ENCODE measurements around the gene ITGA5.

Gene ITGA5

DNA sequence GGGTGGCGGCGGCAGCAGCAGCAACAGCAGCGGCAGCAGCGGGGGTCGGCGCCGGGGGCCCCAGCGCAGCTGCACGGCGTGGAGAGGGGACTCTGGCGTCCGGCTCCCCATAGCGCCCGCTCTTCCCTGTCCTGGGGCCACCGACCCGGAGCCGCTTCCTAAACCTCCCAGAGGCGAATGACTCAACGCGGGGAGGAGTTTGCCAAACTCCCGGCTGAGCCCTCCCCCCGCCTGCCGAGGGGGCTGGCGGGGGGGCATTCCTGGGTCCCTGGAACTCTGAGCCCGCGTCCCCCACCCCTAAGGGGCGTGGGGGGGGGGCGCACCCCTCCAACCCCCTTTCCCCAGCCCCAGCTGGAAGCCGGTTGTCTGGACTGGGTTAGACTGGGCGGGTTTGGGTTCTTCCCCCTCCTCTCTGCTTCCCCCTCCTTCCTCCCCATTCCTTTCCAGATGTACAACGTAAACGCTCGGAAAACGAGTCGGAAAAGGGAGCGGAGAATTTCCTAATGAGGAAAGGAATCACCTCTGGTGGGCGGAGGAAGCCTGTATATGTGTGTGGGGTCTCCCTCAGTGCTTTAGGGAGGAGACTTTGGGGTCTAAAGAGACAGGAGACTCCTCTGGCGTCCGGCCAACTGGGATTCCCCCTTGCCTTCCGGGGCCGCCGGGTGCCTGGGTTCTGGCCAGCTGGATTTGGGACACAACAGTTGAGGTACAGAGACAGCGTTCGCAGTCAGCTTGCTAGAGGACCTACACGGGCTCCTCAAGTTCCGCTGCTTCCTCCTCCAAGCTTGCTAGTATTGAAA lies at the start of gene ITGA5:
ITGA5 (minus strand) TSS at position 179 of the 800 bp plus-strand sequence; CDS start at position 111, 68 bp downstream.
- Histone ChIP-seq H2AFZ (ENCODE audit: low read depth, low read length) (peak within 1 kb of the TSS; percentile 74), H4K20me1 (ENCODE audit: insufficient read depth, low read length) (no peaks in the 10 kb centered on the region), H3K27ac (ENCODE audit: low read length) (peak within 1 kb of the TSS; percentile 73), H3K9me3 (ENCODE audit: insufficient read depth, low read length, severe bottlenecking) (no peaks in the 10 kb centered on the region), H3K9ac (ENCODE audit: low read depth, low read length) (peak within 1 kb of the TSS; percentile 84), H3K79me2 (ENCODE audit: insufficient read depth, low read length) (peaks cover 44% of the 10 kb centered on the region), H3K27me3 (ENCODE audit: insufficient read depth, low read length, poor library complexity) (peaks cover 21% of the 10 kb centered on the region), H3K36me3 (ENCODE audit: insufficient read depth, low read length) (no peaks in the 10 kb centered on the region), H3K4me1 (ENCODE audit: insufficient read depth, low read length) (peaks cover 51% of the 10 kb centered on the region), H3K4me3 (ENCODE audit: low read depth in 1 of 2, low read length in 2 of 2) (peak within 1 kb of the TSS; percentile 74 to 89), H3K4me2 (ENCODE audit: insufficient read depth, low read length) (peak within 1 kb of the TSS; percentile 85)
- TF ChIP-seq, protein P1, sequence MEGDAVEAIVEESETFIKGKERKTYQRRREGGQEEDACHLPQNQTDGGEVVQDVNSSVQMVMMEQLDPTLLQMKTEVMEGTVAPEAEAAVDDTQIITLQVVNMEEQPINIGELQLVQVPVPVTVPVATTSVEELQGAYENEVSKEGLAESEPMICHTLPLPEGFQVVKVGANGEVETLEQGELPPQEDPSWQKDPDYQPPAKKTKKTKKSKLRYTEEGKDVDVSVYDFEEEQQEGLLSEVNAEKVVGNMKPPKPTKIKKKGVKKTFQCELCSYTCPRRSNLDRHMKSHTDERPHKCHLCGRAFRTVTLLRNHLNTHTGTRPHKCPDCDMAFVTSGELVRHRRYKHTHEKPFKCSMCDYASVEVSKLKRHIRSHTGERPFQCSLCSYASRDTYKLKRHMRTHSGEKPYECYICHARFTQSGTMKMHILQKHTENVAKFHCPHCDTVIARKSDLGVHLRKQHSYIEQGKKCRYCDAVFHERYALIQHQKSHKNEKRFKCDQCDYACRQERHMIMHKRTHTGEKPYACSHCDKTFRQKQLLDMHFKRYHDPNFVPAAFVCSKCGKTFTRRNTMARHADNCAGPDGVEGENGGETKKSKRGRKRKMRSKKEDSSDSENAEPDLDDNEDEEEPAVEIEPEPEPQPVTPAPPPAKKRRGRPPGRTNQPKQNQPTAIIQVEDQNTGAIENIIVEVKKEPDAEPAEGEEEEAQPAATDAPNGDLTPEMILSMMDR (IDR thresholded peaks at IDR 0.05; ENCODE audit: borderline replicate concordance, extremely low read depth, low read length, poor library complexity, severe bottlenecking), result peak; percentile 0
- no peak for TF ChIP-seq EZH2 (IDR thresholded peaks at IDR 0.05; ENCODE audit: borderline replicate concordance, low read depth, low read length, severe bottlenecking)
- ATAC-seq (ENCODE audit: insufficient read depth, low read depth) (peak; percentile 58), DNase-seq (peak; percentile 57)

DNA sequence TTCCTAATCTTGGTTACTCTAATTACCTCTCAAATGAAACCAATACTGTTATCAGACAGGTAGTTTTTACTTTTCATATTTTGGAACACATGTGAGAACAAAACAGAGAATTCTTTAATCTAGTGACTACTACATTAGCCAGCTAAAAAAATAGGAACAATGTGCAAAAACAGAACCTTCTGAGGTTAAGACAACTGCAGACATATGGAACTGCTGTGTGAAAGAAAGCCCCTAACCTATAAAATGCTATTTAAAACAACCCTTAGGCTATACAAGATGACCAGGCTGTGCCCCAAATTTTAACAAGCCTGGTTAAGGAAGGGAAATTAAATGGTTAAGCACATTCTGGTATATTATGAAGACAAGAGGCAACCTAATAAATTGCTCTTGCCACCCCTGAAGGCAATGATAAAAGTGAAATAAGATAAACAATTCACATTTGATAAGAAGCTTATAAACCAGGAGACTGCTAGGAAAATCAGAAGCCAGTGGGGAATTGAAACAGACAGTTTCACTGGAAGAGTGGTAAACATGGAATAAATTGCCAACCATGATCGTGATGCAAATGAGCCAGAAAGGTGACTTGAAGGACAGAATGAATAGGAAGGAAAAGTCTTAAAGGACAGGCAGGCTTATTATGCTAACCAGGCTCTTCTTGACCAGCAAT lies 46.9 kb upstream of the ITGA5 start:
- H4K20me1 ChIP-seq (ENCODE audit: insufficient read depth, low read length), result no peaks in the 10 kb centered on the region
- no peaks in the 10 kb centered on the region for H3K36me3 ChIP-seq (ENCODE audit: insufficient read depth, low read length)
- peaks cover 47% of the 10 kb centered on the region for H3K27me3 ChIP-seq (ENCODE audit: insufficient read depth, low read length, poor library complexity)
- no peaks in the 10 kb centered on the region for H3K4me1 ChIP-seq (ENCODE audit: insufficient read depth, low read length)
- no peak for DNase-seq
- H3K79me2 ChIP-seq (ENCODE audit: insufficient read depth, low read length), result no peaks in the 10 kb centered on the region
- no peaks in the 10 kb centered on the region for H3K9me3 ChIP-seq (ENCODE audit: insufficient read depth, low read length, severe bottlenecking)
- no peak for ATAC-seq (ENCODE audit: insufficient read depth, low read depth)
- H3K27ac ChIP-seq (ENCODE audit: low read length), result no peak overlapping the region
- no peak overlapping the region for H3K4me3 ChIP-seq (ENCODE audit: low read depth in 1 of 2, low read length in 2 of 2)
- no peak overlapping the region for H3K4me2 ChIP-seq (ENCODE audit: insufficient read depth, low read length)
- no peak for TF ChIP-seq EZH2 (IDR thresholded peaks at IDR 0.05; ENCODE audit: borderline replicate concordance, low read depth, low read length, severe bottlenecking)
- TF ChIP-seq, protein P1 (IDR thresholded peaks at IDR 0.05; ENCODE audit: borderline replicate concordance, extremely low read depth, low read length, poor library complexity, severe bottlenecking), result no peak
- H3K9ac ChIP-seq (ENCODE audit: low read depth, low read length), result no peak overlapping the region
- no peak overlapping the region for H2AFZ ChIP-seq (ENCODE audit: low read depth, low read length)

DNA sequence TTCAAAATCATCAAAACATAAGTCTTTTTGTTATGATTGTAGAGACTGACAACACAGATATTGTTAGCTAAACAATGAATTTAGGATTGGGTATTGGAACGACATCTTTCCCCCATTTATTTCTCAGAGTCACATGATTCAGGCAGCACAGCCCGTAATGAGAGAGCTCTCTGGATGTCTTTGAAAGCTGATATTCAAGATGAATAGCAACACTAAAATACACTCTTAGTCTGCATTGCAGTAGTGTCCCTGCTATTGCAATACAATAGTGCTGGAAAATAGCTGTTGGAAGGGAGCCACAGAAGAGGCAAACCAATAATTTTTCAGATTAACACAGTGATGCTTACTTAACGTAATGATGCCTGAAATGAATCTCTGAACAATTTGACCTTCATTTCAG lies 44.4 kb upstream of the ITGA5 start:
- H3K27ac ChIP-seq (ENCODE audit: low read length), result no peak overlapping the region
- no peak overlapping the region for H3K4me2 ChIP-seq (ENCODE audit: insufficient read depth, low read length)
- H3K27me3 ChIP-seq (ENCODE audit: insufficient read depth, low read length, poor library complexity), result peaks cover 52% of the 10 kb centered on the region
- H3K79me2 ChIP-seq (ENCODE audit: insufficient read depth, low read length), result no peaks in the 10 kb centered on the region
- ATAC-seq (ENCODE audit: insufficient read depth, low read depth) (no peak), DNase-seq (no peak)
- TF ChIP-seq, protein P1 (IDR thresholded peaks at IDR 0.05; ENCODE audit: borderline replicate concordance, extremely low read depth, low read length, poor library complexity, severe bottlenecking), result no peak
- no peak for TF ChIP-seq EZH2 (IDR thresholded peaks at IDR 0.05; ENCODE audit: borderline replicate concordance, low read depth, low read length, severe bottlenecking)
- H3K4me3 ChIP-seq (ENCODE audit: low read depth in 1 of 2, low read length in 2 of 2), result no peak overlapping the region
- no peaks in the 10 kb centered on the region for H4K20me1 ChIP-seq (ENCODE audit: insufficient read depth, low read length)
- H3K9me3 ChIP-seq (ENCODE audit: insufficient read depth, low read length, severe bottlenecking), result no peaks in the 10 kb centered on the region
- H3K4me1 ChIP-seq (ENCODE audit: insufficient read depth, low read length), result no peaks in the 10 kb centered on the region
- H3K9ac ChIP-seq (ENCODE audit: low read depth, low read length), result no peak overlapping the region
- no peaks in the 10 kb centered on the region for H3K36me3 ChIP-seq (ENCODE audit: insufficient read depth, low read length)
- no peak overlapping the region for H2AFZ ChIP-seq (ENCODE audit: low read depth, low read length)
